NCI-H1694 treated with DMSO at 0.1 percent for 48 hours (cell line): ENCODE results near the gene MICAL2.

ENCODE experiments used
- DNase-seq: peaks from one replicate; lab custom pipeline; 2025; lab: John Stamatoyannopoulos, UW

MICAL2 gene

GRCh38 chr11:12098601-12099000, 11.8 kb upstream of the MICAL2 start:
- no peak for DNase-seq

- DNase-seq: no peak
These were observed 11.1 kb upstream of the MICAL2 start for GRCh38 chr11:12099132-12099873.

DNA sequence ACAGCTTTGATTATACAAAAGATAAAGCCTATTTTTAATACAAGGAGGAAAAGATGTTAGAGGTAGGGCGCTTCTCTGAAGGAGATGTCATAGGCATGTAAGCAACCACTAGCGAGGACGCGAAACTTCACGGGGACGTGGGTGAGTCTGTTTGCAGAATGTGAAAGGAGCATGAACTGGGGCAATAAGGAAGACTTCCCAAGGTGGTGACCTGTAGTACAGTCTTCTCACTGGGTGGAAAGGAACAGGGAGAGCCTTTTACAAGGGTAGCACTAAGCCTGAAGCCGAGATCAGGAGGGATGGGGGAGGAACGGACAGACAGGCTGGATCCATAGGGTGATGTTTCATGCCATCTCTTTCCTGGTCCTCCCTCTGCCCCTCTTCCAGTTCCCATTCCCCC, 10.0 kb upstream of the MICAL2 start:
- no peak for DNase-seq

DNA sequence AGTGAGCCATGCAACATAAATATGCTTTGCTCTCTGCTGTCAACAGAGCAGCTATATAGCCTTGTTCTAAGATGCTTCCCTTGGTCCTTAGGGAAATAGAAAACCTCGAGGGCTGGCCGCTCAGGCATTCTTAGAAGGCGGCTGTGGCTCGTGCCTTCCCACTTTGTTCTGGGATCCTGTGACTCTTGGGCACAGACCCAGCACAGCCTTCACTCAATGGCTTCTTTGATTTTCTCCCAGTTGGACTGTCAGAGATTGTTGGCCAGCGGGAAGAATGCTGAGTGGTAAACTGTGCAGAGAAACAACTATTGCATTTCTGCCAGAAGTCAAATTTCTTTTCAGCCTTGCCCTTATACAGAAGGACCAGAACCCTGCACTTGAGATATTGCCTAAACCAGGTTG, 9.5 kb upstream of the MICAL2 start:
- no peak for DNase-seq

DNA sequence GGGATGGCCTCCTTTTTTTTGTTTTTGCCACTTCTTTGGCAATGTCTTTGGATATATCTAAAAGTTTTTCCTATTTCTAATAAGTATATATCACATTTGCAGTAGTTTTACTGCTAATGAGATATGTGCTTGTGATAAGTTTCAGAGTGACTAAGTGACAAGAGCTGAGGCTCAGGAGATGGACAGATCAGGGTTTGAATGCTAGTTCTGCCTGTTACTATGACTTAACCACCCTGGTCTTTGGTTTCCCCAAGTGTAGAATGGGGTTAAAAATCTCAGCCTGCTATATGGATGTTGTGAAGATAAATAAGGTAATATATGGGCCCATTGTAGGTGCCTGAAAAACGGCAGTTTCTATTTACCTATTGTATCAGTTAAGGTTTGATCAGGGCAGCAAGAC, 9.1 kb upstream of the MICAL2 start:
- no peak for DNase-seq

DNA sequence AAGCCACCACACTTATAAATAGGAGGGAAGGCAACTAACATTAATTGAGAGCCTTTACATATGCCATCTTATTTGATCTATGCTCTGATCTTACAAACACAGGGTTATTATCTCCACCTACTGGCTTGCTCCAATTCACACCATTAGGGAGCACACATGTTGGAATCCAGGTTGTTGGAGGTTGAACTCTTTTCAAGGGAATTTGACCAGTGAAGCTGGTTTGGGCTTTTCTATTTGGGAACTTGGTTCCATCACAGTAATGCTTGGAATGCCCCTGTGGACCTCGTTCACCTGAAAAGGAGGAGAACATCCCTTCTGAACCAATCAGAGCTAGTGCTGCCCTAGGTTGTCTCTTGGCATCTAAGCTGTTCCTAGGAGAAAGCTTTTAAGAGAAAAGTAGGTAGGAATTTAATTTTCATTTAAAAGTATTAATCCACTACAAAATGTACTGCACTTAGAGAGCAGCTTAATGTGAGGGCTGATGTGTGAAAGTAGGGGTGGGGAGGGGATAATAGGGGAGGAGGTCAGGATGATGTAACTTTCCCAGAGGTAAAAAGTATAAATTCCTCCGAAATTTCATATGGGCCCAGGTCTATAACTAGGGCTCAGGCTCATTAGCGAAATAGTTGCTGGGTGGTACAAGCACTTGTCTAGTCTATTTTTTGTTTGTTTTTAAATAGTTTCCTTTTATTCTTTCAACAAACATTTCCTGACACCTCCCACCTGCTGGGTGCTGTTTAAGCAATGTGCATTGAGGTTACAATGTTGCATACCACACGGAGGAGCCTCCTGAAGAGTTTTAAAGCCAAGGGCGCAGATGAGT, 7.6 kb upstream of the MICAL2 start:
- DNase-seq: no peak

GRCh38 chr11:12103411-12104225, 6.8 kb upstream of the MICAL2 start:
- no peak for DNase-seq

- DNase-seq: no peak
These were observed 4.9 kb upstream of the MICAL2 start for GRCh38 chr11:12105471-12105870.

- no peak for DNase-seq
These were observed 4.3 kb upstream of the MICAL2 start for GRCh38 chr11:12106101-12106500.

DNA sequence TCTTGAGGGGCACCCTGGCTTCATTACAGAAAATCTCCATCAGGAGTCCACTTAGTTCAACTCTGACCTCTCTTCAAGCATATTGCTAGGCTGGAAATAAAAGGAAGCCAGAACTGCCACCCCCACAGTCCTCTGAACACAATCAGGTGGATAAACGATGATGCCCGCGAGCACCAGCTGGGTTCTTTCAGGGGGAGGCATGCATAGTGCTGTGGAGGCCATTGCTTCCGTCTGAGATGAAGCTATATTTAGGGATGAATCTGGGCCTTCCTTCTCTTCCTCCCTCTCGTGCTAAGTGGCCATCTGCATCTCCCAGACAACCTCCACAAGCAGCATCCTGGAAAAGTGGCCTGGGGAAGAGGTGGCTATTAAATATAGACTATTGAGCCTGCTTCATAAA, 3.9 kb upstream of the MICAL2 start:
- no peak for DNase-seq

DNA sequence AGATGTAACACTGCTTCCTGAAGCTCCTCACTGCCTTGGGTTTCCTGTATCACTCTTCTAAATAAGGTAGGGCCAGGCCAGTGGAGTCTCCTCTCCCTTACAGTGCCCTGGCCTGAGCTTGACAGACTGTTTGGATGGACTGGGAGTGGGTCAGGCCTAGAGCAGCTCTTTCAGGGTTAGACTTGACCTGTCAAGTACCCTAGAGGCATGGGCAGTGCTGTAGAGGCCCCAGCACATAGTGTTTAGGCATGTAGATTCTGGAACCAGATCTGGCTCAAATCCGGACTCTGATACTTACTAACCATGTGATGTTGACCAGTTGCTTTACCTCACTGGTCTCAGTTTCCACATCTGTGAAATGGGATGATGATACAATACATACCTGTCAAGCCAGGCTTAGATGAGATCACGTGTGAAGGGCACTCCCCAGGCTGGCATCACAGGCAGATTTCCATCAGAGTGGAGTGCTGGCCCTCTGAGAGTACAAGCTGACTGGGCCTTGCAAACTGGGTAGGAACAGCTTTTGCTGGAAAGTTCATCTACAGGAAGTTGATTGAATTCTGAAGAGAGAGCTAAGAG, 1.4 kb upstream of the MICAL2 start:
- no peak for DNase-seq

GRCh38 chr11:12109591-12110196, 696 bp upstream of the MICAL2 start:
- DNase-seq: no peak

GRCh38 chr11:12110714-12111548, 541 bp downstream of the MICAL2 start:
- no peak for DNase-seq

- no peak for DNase-seq
These were observed 1.4 kb downstream of the MICAL2 start for GRCh38 chr11:12111549-12112520.

GRCh38 chr11:12112750-12113149, 2.4 kb downstream of the MICAL2 start:
- no peak for DNase-seq

- no peak for DNase-seq
These were observed 2.9 kb downstream of the MICAL2 start for GRCh38 chr11:12113294-12113693.

DNA sequence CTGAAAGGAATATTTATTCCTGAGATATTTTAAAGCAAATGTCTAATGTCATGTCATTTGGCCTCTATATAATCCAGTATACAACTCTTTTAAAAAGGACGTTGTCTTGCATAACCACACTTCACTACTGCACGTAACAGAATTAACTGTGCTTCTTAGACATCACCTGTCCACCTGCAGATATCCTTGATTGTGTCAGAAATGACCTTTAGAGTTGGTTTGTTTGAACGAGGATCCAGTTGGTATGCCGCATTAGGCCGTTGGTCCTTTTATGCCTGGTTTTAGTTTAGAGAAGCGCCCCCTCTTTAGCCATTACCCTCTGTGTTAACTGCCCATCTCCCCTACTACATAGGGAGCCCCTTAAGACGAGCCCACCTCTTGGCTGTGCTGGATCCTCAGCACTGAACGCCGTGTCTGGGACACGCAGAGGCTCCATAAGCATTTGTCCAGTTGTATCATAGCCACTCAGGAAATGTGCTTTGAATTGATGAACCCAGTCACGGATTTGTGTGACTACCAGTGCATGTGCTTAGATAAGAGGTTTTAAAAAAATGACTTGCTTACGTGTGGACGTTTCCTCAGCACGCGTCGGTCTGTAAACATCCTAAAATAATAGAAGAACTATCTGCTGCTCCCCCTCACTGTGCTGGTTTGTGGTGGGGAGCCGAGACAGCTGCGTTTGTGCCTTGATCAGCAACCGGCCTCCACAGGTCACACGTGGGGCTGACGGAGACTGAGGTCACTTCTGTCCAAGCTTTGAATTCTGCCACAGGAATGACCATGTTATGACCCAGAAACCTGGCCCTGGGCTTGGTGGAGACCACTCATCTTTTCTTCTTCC, 4.0 kb downstream of the MICAL2 start:
- no peak for DNase-seq

DNA sequence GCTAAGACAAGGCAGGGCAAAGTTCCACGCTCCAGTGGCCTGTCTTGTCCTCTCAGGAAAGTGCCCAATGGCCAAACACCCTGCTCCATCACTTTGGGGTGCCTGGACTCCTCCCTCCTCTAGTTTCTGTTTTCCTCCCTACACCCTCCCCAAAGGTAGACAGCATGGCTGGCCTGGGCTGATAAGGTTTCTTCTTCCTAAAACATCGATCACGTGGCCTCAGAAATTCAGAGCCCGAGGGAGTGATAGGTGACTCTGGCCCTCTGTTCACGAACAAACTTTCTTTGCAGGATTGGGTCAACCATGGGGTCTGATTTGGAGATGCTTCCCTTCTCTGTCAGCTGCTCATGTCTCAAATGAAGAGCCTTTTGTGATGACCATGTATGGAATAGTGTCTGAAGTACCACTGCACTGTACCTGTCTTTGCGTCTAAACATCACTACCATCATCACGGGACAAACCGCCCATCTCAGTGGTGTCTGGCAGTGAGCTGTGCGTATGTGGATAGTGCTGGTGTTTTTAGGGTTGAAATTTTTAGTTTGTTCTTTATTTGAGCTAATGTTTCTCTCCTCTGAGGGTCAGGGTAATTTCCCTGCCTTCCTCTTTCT, 6.1 kb downstream of the MICAL2 start:
- no peak for DNase-seq
